Ishikawa (cell line): ENCODE measurements around the gene AVEN.

ENCODE experiments used
- CEBPB ChIP-seq: IDR thresholded peaks from 2 replicates; pipeline ENCODE4 v1.6.1; 2012
- CREB1 ChIP-seq: IDR thresholded peaks from 2 replicates; pipeline ENCODE4 v1.6.1; 2012; ENCODE audit warnings: low read depth
- EGR1 ChIP-seq: IDR thresholded peaks from 2 replicates; pipeline ENCODE4 v1.6.1; 2012
- EP300 ChIP-seq: IDR thresholded peaks from 2 replicates; pipeline ENCODE4 v1.6.1; 2012; ENCODE audit warnings: borderline replicate concordance
- FOXM1 ChIP-seq: IDR thresholded peaks from 2 replicates; pipeline ENCODE4 v1.6.1; 2012; ENCODE audit warnings: low read depth, borderline replicate concordance
- MAX ChIP-seq: IDR thresholded peaks from 2 replicates; pipeline ENCODE4 v1.6.1; 2012
- NFIC ChIP-seq: IDR thresholded peaks from 2 replicates; pipeline ENCODE4 v1.6.1; 2012
- RAD21 ChIP-seq: IDR thresholded peaks from 2 replicates; pipeline ENCODE4 v1.6.1; 2012; ENCODE audit warnings: low read depth
- TAF1 ChIP-seq: IDR thresholded peaks from 2 replicates; pipeline ENCODE4 v1.6.1; 2012; ENCODE audit warnings: low read depth, mild to moderate bottlenecking
- TEAD4 ChIP-seq: IDR thresholded peaks from 2 replicates; pipeline ENCODE4 v1.6.1; 2012
- YY1 ChIP-seq: IDR thresholded peaks from 2 replicates; pipeline ENCODE4 v1.6.1; 2012; ENCODE audit warnings: low read depth
- ZBTB7A ChIP-seq: IDR thresholded peaks from 2 replicates; pipeline ENCODE4 v1.6.1; 2012; ENCODE audit warnings: low read depth
- TF ChIP-seq, protein P1 (sequence below): IDR thresholded peaks from 2 replicates; pipeline ENCODE4 v1.6.1; 2012; ENCODE audit warnings: low read depth, mild to moderate bottlenecking
- TF ChIP-seq, protein P2 (sequence below): IDR thresholded peaks from 2 replicates; pipeline ENCODE4 v1.6.1; 2012

GRCh38 chr15:33975022-33975565 is 63.9 kb downstream of the AVEN start:
- no peak for TF ChIP-seq NFIC
- no peak for TF ChIP-seq EGR1
- TF ChIP-seq, protein P1, sequence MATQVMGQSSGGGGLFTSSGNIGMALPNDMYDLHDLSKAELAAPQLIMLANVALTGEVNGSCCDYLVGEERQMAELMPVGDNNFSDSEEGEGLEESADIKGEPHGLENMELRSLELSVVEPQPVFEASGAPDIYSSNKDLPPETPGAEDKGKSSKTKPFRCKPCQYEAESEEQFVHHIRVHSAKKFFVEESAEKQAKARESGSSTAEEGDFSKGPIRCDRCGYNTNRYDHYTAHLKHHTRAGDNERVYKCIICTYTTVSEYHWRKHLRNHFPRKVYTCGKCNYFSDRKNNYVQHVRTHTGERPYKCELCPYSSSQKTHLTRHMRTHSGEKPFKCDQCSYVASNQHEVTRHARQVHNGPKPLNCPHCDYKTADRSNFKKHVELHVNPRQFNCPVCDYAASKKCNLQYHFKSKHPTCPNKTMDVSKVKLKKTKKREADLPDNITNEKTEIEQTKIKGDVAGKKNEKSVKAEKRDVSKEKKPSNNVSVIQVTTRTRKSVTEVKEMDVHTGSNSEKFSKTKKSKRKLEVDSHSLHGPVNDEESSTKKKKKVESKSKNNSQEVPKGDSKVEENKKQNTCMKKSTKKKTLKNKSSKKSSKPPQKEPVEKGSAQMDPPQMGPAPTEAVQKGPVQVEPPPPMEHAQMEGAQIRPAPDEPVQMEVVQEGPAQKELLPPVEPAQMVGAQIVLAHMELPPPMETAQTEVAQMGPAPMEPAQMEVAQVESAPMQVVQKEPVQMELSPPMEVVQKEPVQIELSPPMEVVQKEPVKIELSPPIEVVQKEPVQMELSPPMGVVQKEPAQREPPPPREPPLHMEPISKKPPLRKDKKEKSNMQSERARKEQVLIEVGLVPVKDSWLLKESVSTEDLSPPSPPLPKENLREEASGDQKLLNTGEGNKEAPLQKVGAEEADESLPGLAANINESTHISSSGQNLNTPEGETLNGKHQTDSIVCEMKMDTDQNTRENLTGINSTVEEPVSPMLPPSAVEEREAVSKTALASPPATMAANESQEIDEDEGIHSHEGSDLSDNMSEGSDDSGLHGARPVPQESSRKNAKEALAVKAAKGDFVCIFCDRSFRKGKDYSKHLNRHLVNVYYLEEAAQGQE = no peak
- TF ChIP-seq CEBPB = no peak
- TF ChIP-seq ZBTB7A = no peak
- TF ChIP-seq EP300 = no peak
- TF ChIP-seq MAX = no peak
- no peak for TF ChIP-seq CREB1
- no peak for TF ChIP-seq TEAD4
- TF ChIP-seq, protein P2, sequence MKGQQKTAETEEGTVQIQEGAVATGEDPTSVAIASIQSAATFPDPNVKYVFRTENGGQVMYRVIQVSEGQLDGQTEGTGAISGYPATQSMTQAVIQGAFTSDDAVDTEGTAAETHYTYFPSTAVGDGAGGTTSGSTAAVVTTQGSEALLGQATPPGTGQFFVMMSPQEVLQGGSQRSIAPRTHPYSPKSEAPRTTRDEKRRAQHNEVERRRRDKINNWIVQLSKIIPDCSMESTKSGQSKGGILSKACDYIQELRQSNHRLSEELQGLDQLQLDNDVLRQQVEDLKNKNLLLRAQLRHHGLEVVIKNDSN = no peak
- TF ChIP-seq FOXM1 = no peak
- TF ChIP-seq RAD21 = no peak
- TF ChIP-seq TAF1 = no peak
- no peak for TF ChIP-seq YY1
